Pancreas (tissue), 10 donors: ENCODE measurements around the gene C12orf50. TPM values are rescaled to one million over a fixed set of nuclear protein-coding genes. Genes with fewer than 3 reads are reported as not detected.

Source experiments
- ATAC-seq, 4 donors: fragments of 200-7000 bp; cut with Tn5 transposase; one replicate each; pipeline versions ENCODE4 v1.8.0 to v1.9.1; 2020; ENCODE audit warnings: mild to moderate bottlenecking in 4 of 4, moderate library complexity in 4 of 4
- DNase-seq, 6 donors: peaks; one replicate each; pipeline ENCODE4 v3.0.0-alpha.2; 2020
- FAIRE-seq: peaks from 2 replicates; lab custom pipeline; 2012; peaks lifted over from hg19 to GRCh38; lab: Jason Lieb, UNC
- H3K27ac ChIP-seq, 4 donors: fragments of 200-600 bp; sonication (generic); 1 replicate in 3 of 4; 2 replicates in 1 of 4; pipeline versions ENCODE4 v1.5.0 to v1.8.0; 2020
- H3K27me3 ChIP-seq, 4 donors: fragments of 200-600 bp; one replicate each; pipeline ENCODE4 v1.8.0; 2021
- H3K36me3 ChIP-seq, 3 donors: fragments of 200-600 bp; sonication (generic) in 1 of 3; one replicate each; pipeline versions ENCODE4 v1.5.0 to v1.8.0; 2020 to 2021
- H3K4me1 ChIP-seq, 3 donors: fragments of 200-600 bp; one replicate each; pipeline ENCODE4 v1.8.0; 2021
- H3K4me3 ChIP-seq, 4 donors: fragments of 200-600 bp; sonication (generic) in 2 of 4; one replicate each; pipeline versions ENCODE4 v1.5.0 to v1.8.0; 2020 to 2021
- H3K9me3 ChIP-seq, 4 donors: fragments of 200-600 bp; one replicate each; pipeline ENCODE4 v1.8.0; 2021
- CTCF ChIP-seq, 4 donors: fragments of 200-600 bp; sonication (generic) in 3 of 4; IDR thresholded peaks; one replicate each; pipeline versions ENCODE4 v1.5.0 to v1.8.0; 2021; ENCODE audit warnings: antibody characterized with exemption in 4 of 4
- WGBS, 2 donors: extraction: QIAGEN DNeasy Blood & Tissue Kit; methylation state at CpG; one replicate each; pipeline ENCODE4 v1.1.7; 2013; 5-methylcytosine and 5-hydroxymethylcytosine counted together
- intact Hi-C, 3 donors: fragments of 100-400 bp; cut with DNase I; formaldehyde crosslinking; loops; one replicate each; pipeline versions ENCODE4 v1.11.1 to v1.14.2; 2022
- polyA plus RNA-seq, 2 donors: library from polyadenylated mRNA; stranded (reverse); fragments of 200-250 nt; gene quantifications; one replicate each; pipeline ENCODE4 v1.2.3, GENCODE V29; 2013
- total RNA-seq, 6 donors: library from RNA; stranded (reverse); fragmentation: NEBNext Ultra II Directional in 4 of 6; extraction: Animal tissue kit (Norgen Biotek cat#: 25700) in 4 of 6; gene quantifications; one replicate each; pipeline versions ENCODE4 v1.2.1 to v1.2.4, GENCODE V29; 2021 to 2023
- donor health status: healthy with polysubstance abuse.
- donor health status: DM: no; HTN: no; CAD: no; lungs with moderate emphysema.
- donor health status: DM: no; HTN: no; CAD: no.
- donor health status: control.
- donor health status: control.
- donor health status: Bipolar disorder and iron deficiency.
- donor health status: DM: yes; HTN: yes; CAD: no.
- donor health status: DM: no; HTN: no; CAD: no.
- donor health status: DM: no; HTN: no; CAD: no.
- donor health status: DM: yes; HTN: yes; CAD: no.

C12orf50 gene
- total RNA-seq (under 1 TPM in 3 of 6 donors, not detected in 3; 0.05 to 0.12 (median 0.09) TPM), polyA plus RNA-seq (not detected)

- ATAC-seq (no peak), FAIRE-seq (no peak), DNase-seq (no peak)
- Histone ChIP-seq H3K27ac (no peak within 1 kb of the TSS), H3K4me1 (no peaks in the 10 kb centered on the region), H3K4me3 (no peak within 1 kb of the TSS), H3K36me3 (no peaks in the 10 kb centered on the region), H3K9me3 (no peaks in the 10 kb centered on the region), H3K27me3 (no peaks in the 10 kb centered on the region)
- intact Hi-C loops, result no loop called here
- WGBS, 2 donors, result 43 to 46% methylated on average over 3 of the region's 3 CpGs
- TF ChIP-seq CTCF (IDR thresholded peaks at IDR 0.05), result no peak
These were observed at the start of gene C12orf50 for GRCh38 chr12:88029093-88029665. Gene C12orf50 (minus strand): TSS chr12:88029401. CDS start chr12:88026962, 2,439 bp downstream.

GRCh38 chr12:88067301-88067700, 38.1 kb upstream of the C12orf50 start:
- DNase-seq (no peak), FAIRE-seq (no peak), ATAC-seq (no peak)
- Histone ChIP-seq H3K4me3 (no peak overlapping the region), H3K4me1 (no peaks in the 10 kb centered on the region), H3K9me3 (no peaks in the 10 kb centered on the region), H3K36me3 (no peaks in the 10 kb centered on the region), H3K27ac (no peak overlapping the region), H3K27me3 (no peaks in the 10 kb centered on the region)
- intact Hi-C loops, result no loop called here
- no peak for TF ChIP-seq CTCF (IDR thresholded peaks at IDR 0.05)
- 97% methylated on average over 9 of the region's 9 CpGs for WGBS, 2 donors

GRCh38 chr12:88063375-88063774, 34.2 kb upstream of the C12orf50 start:
- no peak for TF ChIP-seq CTCF (IDR thresholded peaks at IDR 0.05)
- H3K27ac ChIP-seq, result no peak overlapping the region
- ATAC-seq (no peak), DNase-seq (no peak), FAIRE-seq (no peak)
- H3K27me3 ChIP-seq, result no peaks in the 10 kb centered on the region
- H3K9me3 ChIP-seq, result no peaks in the 10 kb centered on the region
- 94 to 96% methylated on average over 2 of the region's 2 CpGs for WGBS, 2 donors
- intact Hi-C loops, result no loop called here
- H3K36me3 ChIP-seq, result peaks cover 0 to 3% (median 0%) of the 10 kb centered on the region in 3 donors
- peaks cover 0 to 5% (median 5%) of the 10 kb centered on the region in 3 donors for H3K4me1 ChIP-seq
- no peak overlapping the region for H3K4me3 ChIP-seq

- DNase-seq, result no peak
- no peak overlapping the region for H3K4me3 ChIP-seq
- no peak overlapping the region for H3K27ac ChIP-seq
- no peak for FAIRE-seq
- intact Hi-C loops, result no loop called here
- ATAC-seq, result no peak
- H3K9me3 ChIP-seq, result no peaks in the 10 kb centered on the region
- H3K4me1 ChIP-seq, result peaks cover 0 to 5% (median 5%) of the 10 kb centered on the region in 3 donors
- no peaks in the 10 kb centered on the region for H3K27me3 ChIP-seq
- H3K36me3 ChIP-seq, result peaks cover 0 to 3% (median 0%) of the 10 kb centered on the region in 3 donors
- TF ChIP-seq CTCF (IDR thresholded peaks at IDR 0.05), result no peak
- WGBS, 2 donors, result 92 to 98% methylated on average over 1 of the region's 1 CpG
These were observed 33.3 kb upstream of the C12orf50 start for GRCh38 chr12:88062474-88062873.

GRCh38 chr12:88058719-88059077, 29.5 kb upstream of the C12orf50 start:
- no peaks in the 10 kb centered on the region for H3K9me3 ChIP-seq
- ATAC-seq (no peak), FAIRE-seq (no peak), DNase-seq (no peak)
- no peaks in the 10 kb centered on the region for H3K27me3 ChIP-seq
- intact Hi-C loops, result no loop called here
- H3K27ac ChIP-seq, result no peak overlapping the region
- peaks cover 0 to 3% (median 0%) of the 10 kb centered on the region in 3 donors for H3K36me3 ChIP-seq
- 90 to 92% methylated on average over 1 of the region's 1 CpG for WGBS, 2 donors
- no peak overlapping the region for H3K4me3 ChIP-seq
- H3K4me1 ChIP-seq, result peaks cover 0 to 5% (median 5%) of the 10 kb centered on the region in 3 donors
- TF ChIP-seq CTCF (IDR thresholded peaks at IDR 0.05), result no peak
